B cell (primary cell): Measurements from ENCODE around the gene PIP5KL1. TPM values are rescaled to one million over a fixed set of nuclear protein-coding genes. Genes with fewer than 3 reads are reported as not detected.

Experiments
- ATAC-seq: fragments of 200-7000 bp; cut with Tn5 transposase; one replicate; pipeline ENCODE4 v1.10.0; 2021; ENCODE audit warnings: low read depth, mild to moderate bottlenecking, moderate number of reproducible peaks, moderate library complexity
- CTCF ChIA-PET: fragments of 350-600 bp; sonication (Branson Sonifier 250); formaldehyde crosslinking; loops from one replicate; lab custom pipeline; 2021; ENCODE audit warnings: antibody characterized with exemption, inconsistent platforms; lab: Charles Lee
- POLR2A ChIA-PET: fragments of 350-600 bp; sonication (Branson Sonifier 250); formaldehyde crosslinking; loops from one replicate; lab custom pipeline; 2021; ENCODE audit warnings: antibody characterized with exemption; lab: Charles Lee
- DNase-seq: peaks from one replicate; pipeline ENCODE4 v3.0.0; 2013
- H2AFZ ChIP-seq: 2 replicates; pipeline ENCODE4 v1.6.1; 2012; ENCODE audit warnings: mild to moderate bottlenecking, low read depth, low read length; ENCODE audit not compliant: insufficient read depth, poor library complexity, severe bottlenecking
- H3K27ac ChIP-seq, 2 donors: 1 replicate in 1 of 2; 2 replicates in 1 of 2; pipeline ENCODE4 v1.5.1; 2012 to 2013; ENCODE audit warnings: low read length in 2 of 2, mild to moderate bottlenecking in 2 of 2, moderate library complexity in 1 of 2
- H3K27me3 ChIP-seq, 4 experiments: fragments of 200-600 bp in 1 of 4; sonication (generic) in 1 of 4; replicated peaks in 1 of 4; 1 replicate in 2 of 4; 2 replicates in 2 of 4; pipeline versions ENCODE4 v1.6.1 to v1.7.0; 2013 to 2016; ENCODE audit warnings: low read length in 3 of 4, mild to moderate bottlenecking in 2 of 4, mixed read lengths in 1 of 4, moderate library complexity in 1 of 4; ENCODE audit not compliant: insufficient read depth in 4 of 4, control insufficient read depth in 3 of 4; ENCODE audit errors: control extremely low read depth in 1 of 4
- H3K36me3 ChIP-seq, 2 experiments: replicated peaks in 1 of 2; 1 replicate in 1 of 2; 2 replicates in 1 of 2; pipeline versions ENCODE4 v1.6.1 to v1.7.1; 2013; ENCODE audit warnings: low read length in 1 of 2; ENCODE audit not compliant: insufficient read depth in 2 of 2, control insufficient read depth in 1 of 2; ENCODE audit errors: control extremely low read depth in 1 of 2, extremely low read depth in 1 of 2
- H3K4me1 ChIP-seq, 2 donors: fragments of 200-600 bp in 1 of 2; sonication (generic) in 1 of 2; 1 replicate in 1 of 2; 2 replicates in 1 of 2; pipeline versions ENCODE4 v1.5.1 to v1.6.1; 2013 to 2017; ENCODE audit warnings: low read length in 2 of 2; ENCODE audit not compliant: control insufficient read depth in 2 of 2, insufficient read depth in 2 of 2
- H3K4me2 ChIP-seq: replicated peaks from 2 replicates; pipeline ENCODE3; 2012; ENCODE audit warnings: mild to moderate bottlenecking, low read depth, low read length; ENCODE audit not compliant: poor library complexity, severe bottlenecking
- H3K4me3 ChIP-seq, 5 experiments: fragments of 200-600 bp in 1 of 5; sonication (generic) in 1 of 5; 1 replicate in 3 of 5; 2 replicates in 2 of 5; pipeline versions ENCODE4 v1.5.1 to v1.7.0; 2011 to 2016; ENCODE audit warnings: low read length in 4 of 5, mild to moderate bottlenecking in 4 of 5, low read depth in 2 of 5, control low read depth in 1 of 5, moderate library complexity in 1 of 5; ENCODE audit not compliant: insufficient read depth in 1 of 5; ENCODE audit errors: control extremely low read depth in 1 of 5, extremely low read depth in 1 of 5
- H3K79me2 ChIP-seq: fragments of 200-600 bp; sonication (generic); one replicate; pipeline ENCODE4 v1.6.0; 2016; ENCODE audit warnings: low read length; ENCODE audit not compliant: control insufficient read depth, insufficient read depth
- H3K9ac ChIP-seq: fragments of 200-600 bp; sonication (generic); 2 replicates; pipeline ENCODE4 v1.6.1; 2017; ENCODE audit warnings: mild to moderate bottlenecking, low read length, moderate library complexity
- H3K9me3 ChIP-seq, 3 donors: one replicate each; pipeline versions ENCODE4 v1.6.1 to v1.7.1; 2013; ENCODE audit warnings: low read length in 2 of 3; ENCODE audit not compliant: control insufficient read depth in 2 of 3, insufficient read depth in 1 of 3; ENCODE audit errors: control extremely low read depth in 1 of 3
- H4K20me1 ChIP-seq: 2 replicates; pipeline ENCODE4 v1.6.0; 2012; ENCODE audit warnings: mild to moderate bottlenecking, low read length; ENCODE audit not compliant: insufficient read depth, control insufficient read depth, poor library complexity, severe bottlenecking
- H3K27ac Mint-ChIP-seq: one replicate; pipeline ENCODE4 v1.8.0; 2021; ENCODE audit warnings: mixed read lengths
- H3K27me3 Mint-ChIP-seq: one replicate; pipeline ENCODE4 v1.8.0; 2021; ENCODE audit warnings: mixed read lengths
- H3K4me1 Mint-ChIP-seq: one replicate; pipeline ENCODE4 v1.8.0; 2021; ENCODE audit warnings: mixed read lengths
- H3K4me3 Mint-ChIP-seq: one replicate; pipeline ENCODE4 v1.8.0; 2021; ENCODE audit warnings: mixed read lengths
- H3K9me3 Mint-ChIP-seq: one replicate; pipeline ENCODE4 v1.8.0; 2022; ENCODE audit warnings: mixed read lengths; ENCODE audit not compliant: insufficient read depth
- EZH2 ChIP-seq: IDR thresholded peaks from 2 replicates; pipeline ENCODE4 v1.6.1; 2012; ENCODE audit warnings: borderline replicate concordance, low read depth, mild to moderate bottlenecking, moderate library complexity, low read length; ENCODE audit not compliant: insufficient read depth, poor library complexity, severe bottlenecking
- WGBS: methylation state at CpG from one replicate; pipeline ENCODE4 v1.1.5; 2013; ENCODE audit warnings: missing lambda C conversion rate; ENCODE audit not compliant: insufficient coverage; 5-methylcytosine and 5-hydroxymethylcytosine counted together
- intact Hi-C: fragments of 100-400 bp; cut with micrococcal nuclease; formaldehyde crosslinking; loops from one replicate; pipeline ENCODE4 v1.10.0; 2022
- polyA plus RNA-seq: library from polyadenylated mRNA; depleted of rRNA; stranded (reverse); fragments of >200 nt; gene quantifications from 2 replicates; pipeline ENCODE4 v1.2.3, GENCODE V29; 2012
- total RNA-seq, 2 donors: library from RNA; stranded (reverse); fragments of 120-200 nt in 1 of 2; gene quantifications; 1 replicate in 1 of 2; 2 replicates in 1 of 2; pipeline versions ENCODE4 v1.2.3 to v1.2.4, GENCODE V29; 2013 to 2022
- TF ChIP-seq, protein P1 (sequence below): fragments of 200-600 bp; IDR thresholded peaks from one replicate; pipeline ENCODE4 v1.8.0; 2022; ENCODE audit warnings: antibody characterized with exemption, mild to moderate bottlenecking

Gene PIP5KL1
- total and polyA plus RNA-seq, 2 donors (not counting 1 experiment from before 2014, with no cell fraction given), result 0.75 to 1.4 TPM

DNA sequence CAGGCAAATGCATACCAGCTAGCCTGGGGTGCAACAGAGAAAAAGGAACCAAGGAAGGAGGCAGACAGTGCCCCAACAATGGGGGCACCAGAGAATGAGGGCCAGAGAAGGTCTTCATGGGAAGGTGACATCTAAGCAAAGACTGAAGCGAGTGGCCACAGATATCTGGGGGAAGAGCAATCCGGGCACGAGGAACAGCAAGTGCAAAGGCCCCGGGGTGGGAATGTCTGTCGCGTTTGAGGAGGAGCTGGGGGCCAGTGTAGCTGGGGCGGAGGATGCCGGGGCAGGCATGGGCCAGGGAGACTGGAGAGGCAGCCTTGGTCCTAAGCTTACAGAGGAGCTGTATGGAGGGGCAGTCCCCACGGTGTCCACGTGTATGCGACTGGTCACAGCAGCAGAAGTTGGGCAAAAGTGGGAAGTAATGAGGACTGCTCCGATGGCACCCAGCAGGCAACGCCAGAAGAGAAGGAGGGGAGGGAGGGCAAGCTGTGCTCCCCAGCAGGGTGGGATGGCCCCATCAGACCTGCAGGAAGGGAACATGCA, 31.1 kb upstream of the PIP5KL1 start:
- H3K4me1 ChIP-seq, result peaks cover 29 to 54% of the 10 kb centered on the region in 2 donors
- CTCF ChIA-PET, result interaction anchor here (0.6 to 12.8 kb wide), 6 partner anchors 16 to 155 kb away, joined by 3 to 251 read pairs (median 7); partner anchors contain the start of gene EEIG1
- no peaks in the 10 kb centered on the region for H3K27me3 Mint-ChIP-seq
- H3K4me1 Mint-ChIP-seq, result peaks cover 79% of the 10 kb centered on the region
- H3K4me3 Mint-ChIP-seq, result no peak overlapping the region
- no peak overlapping the region for H3K9ac ChIP-seq
- H3K9me3 Mint-ChIP-seq, result no peaks in the 10 kb centered on the region
- H3K79me2 ChIP-seq, result peaks cover 100% of the 10 kb centered on the region
- no peak overlapping the region for H3K4me2 ChIP-seq
- no peaks in the 10 kb centered on the region for H3K9me3 ChIP-seq
- ATAC-seq, result no peak
- peaks cover 0 to 15% of the 10 kb centered on the region in 2 experiments for H3K36me3 ChIP-seq
- POLR2A ChIA-PET, result no interaction called here
- no peak for DNase-seq
- no peak overlapping the region for H3K4me3 ChIP-seq
- H3K27ac Mint-ChIP-seq, result peak overlapping the region; percentile 27
- 98% methylated on average over 13 of the region's 13 CpGs for WGBS
- peaks cover 88% of the 10 kb centered on the region for H4K20me1 ChIP-seq
- TF ChIP-seq EZH2, result no peak
- TF ChIP-seq, protein P1, sequence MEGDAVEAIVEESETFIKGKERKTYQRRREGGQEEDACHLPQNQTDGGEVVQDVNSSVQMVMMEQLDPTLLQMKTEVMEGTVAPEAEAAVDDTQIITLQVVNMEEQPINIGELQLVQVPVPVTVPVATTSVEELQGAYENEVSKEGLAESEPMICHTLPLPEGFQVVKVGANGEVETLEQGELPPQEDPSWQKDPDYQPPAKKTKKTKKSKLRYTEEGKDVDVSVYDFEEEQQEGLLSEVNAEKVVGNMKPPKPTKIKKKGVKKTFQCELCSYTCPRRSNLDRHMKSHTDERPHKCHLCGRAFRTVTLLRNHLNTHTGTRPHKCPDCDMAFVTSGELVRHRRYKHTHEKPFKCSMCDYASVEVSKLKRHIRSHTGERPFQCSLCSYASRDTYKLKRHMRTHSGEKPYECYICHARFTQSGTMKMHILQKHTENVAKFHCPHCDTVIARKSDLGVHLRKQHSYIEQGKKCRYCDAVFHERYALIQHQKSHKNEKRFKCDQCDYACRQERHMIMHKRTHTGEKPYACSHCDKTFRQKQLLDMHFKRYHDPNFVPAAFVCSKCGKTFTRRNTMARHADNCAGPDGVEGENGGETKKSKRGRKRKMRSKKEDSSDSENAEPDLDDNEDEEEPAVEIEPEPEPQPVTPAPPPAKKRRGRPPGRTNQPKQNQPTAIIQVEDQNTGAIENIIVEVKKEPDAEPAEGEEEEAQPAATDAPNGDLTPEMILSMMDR, result no peak
- H3K27me3 ChIP-seq, result no peaks in the 10 kb centered on the region
- intact Hi-C loops, result no loop called here
- H3K27ac ChIP-seq, result peak overlapping the region in 1 of 2 donors; percentile 60
- H2AFZ ChIP-seq, result no peak overlapping the region

DNA sequence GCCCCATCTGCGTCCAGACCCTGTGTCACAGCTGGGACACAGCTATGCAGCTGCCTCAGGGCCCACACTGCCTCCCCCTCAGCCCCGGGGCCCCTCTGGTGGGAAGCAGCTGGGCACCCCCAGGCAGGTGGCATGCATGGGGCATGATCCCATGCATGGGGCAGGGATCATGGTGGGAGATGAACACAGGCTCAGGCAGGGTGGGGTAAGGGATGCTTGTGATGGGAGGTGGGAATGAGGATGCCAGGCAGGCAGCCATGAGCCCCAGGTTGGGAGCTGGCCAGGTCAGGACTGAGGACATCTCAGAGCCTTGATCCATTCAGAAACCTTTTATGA, 30.5 kb upstream of the PIP5KL1 start:
- peaks cover 86% of the 10 kb centered on the region for H4K20me1 ChIP-seq
- H3K27me3 Mint-ChIP-seq, result no peaks in the 10 kb centered on the region
- TF ChIP-seq, protein P1, result no peak
- TF ChIP-seq EZH2, result no peak
- H3K4me3 Mint-ChIP-seq, result no peak overlapping the region
- H3K9me3 Mint-ChIP-seq, result no peaks in the 10 kb centered on the region
- ATAC-seq (no peak), DNase-seq (no peak)
- no peaks in the 10 kb centered on the region for H3K9me3 ChIP-seq
- no peaks in the 10 kb centered on the region for H3K27me3 ChIP-seq
- ChIA-PET POLR2A (no interaction called here), CTCF (interaction anchor here (0.9 to 12.8 kb wide), 6 partner anchors 12 to 148 kb away, joined by 3 to 251 read pairs (median 7); partner anchors contain the start of gene EEIG1)
- no peak overlapping the region for H3K4me3 ChIP-seq
- peaks cover 76% of the 10 kb centered on the region for H3K4me1 Mint-ChIP-seq
- WGBS, result 100% methylated on average over 1 of the region's 2 CpGs
- H3K27ac Mint-ChIP-seq, result peak overlapping the region; percentile 27
- H3K4me1 ChIP-seq, result peaks cover 23 to 51% of the 10 kb centered on the region in 2 donors
- H3K4me2 ChIP-seq, result no peak overlapping the region
- H3K27ac ChIP-seq, result peak overlapping the region in 1 of 2 donors; percentile 60
- no peak overlapping the region for H2AFZ ChIP-seq
- peaks cover 100% of the 10 kb centered on the region for H3K79me2 ChIP-seq
- intact Hi-C loops, result no loop called here
- H3K9ac ChIP-seq, result no peak overlapping the region
- H3K36me3 ChIP-seq, result peaks cover 0 to 15% of the 10 kb centered on the region in 2 experiments
